Measurements from ENCODE around the gene PTPRN.

The PTPRN gene

GRCh38 chr2:219285894-219286425 lies 23.2 kb downstream of the PTPRN start:
- CTCF ChIA-PET = interaction anchor here (1.0 to 16.0 kb wide), 6 partner anchors 5 to 306 kb away, joined by 3 to 336 read pairs (median 12); partner anchors contain the start of gene DNAJB2
- POLR2A ChIA-PET = interaction anchor here (1.0 kb wide), 1 partner anchor 34 kb away, joined by 8 read pairs; no protein-coding TSS in a partner anchor
- TF ChIP-seq CTCF (IDR thresholded peaks at IDR 0.05; ENCODE audit: control extremely low read depth, extremely low read depth, low read depth, missing control alignments) = no peak
- no peak for DNase-seq (ENCODE audit: extremely low spot score)

- DNase-seq (ENCODE audit: extremely low spot score) = no peak
- ChIA-PET POLR2A (no interaction called here), CTCF (interaction anchor here (1.1 to 16.0 kb wide), 6 partner anchors 6 to 305 kb away, joined by 3 to 336 read pairs (median 12); partner anchors contain the start of gene DNAJB2)
- no peak for TF ChIP-seq CTCF (IDR thresholded peaks at IDR 0.05; ENCODE audit: control extremely low read depth, extremely low read depth, low read depth, missing control alignments)
Measured at GRCh38 chr2:219285373-219285735, 23.8 kb downstream of the PTPRN start.

GRCh38 chr2:219284501-219285372 lies 24.5 kb downstream of the PTPRN start:
- POLR2A ChIA-PET = interaction anchor here (1.0 kb wide), 1 partner anchor 113 kb away, joined by 3 read pairs; no protein-coding TSS in a partner anchor
- TF ChIP-seq CTCF (IDR thresholded peaks at IDR 0.05; ENCODE audit: control extremely low read depth, extremely low read depth, low read depth, missing control alignments) = no peak
- CTCF ChIA-PET = interaction anchor here (1.1 to 16.0 kb wide), 5 partner anchors 6 to 305 kb away, joined by 3 to 336 read pairs (median 4); no protein-coding TSS in a partner anchor
- no peak for DNase-seq (ENCODE audit: extremely low spot score)

- ChIA-PET CTCF (interaction anchor here (0.9 to 16.0 kb wide), 5 partner anchors 8 to 123 kb away, joined by 3 to 336 read pairs (median 6); partner anchors contain the start of gene SLC23A3), POLR2A (interaction anchor here (2.0 kb wide), 1 partner anchor 29 kb away, joined by 8 read pairs; the partner anchor contains the start of gene TUBA4A)
- no peak for TF ChIP-seq CTCF (IDR thresholded peaks at IDR 0.05; ENCODE audit: control extremely low read depth, extremely low read depth, low read depth, missing control alignments)
- no peak for DNase-seq (ENCODE audit: extremely low spot score)
Measured at GRCh38 chr2:219282943-219283581, 26.1 kb downstream of the PTPRN start.

GRCh38 chr2:219282375-219282774 lies 26.8 kb downstream of the PTPRN start:
- TF ChIP-seq CTCF (IDR thresholded peaks at IDR 0.05; ENCODE audit: control extremely low read depth, extremely low read depth, low read depth, missing control alignments) = no peak
- ChIA-PET CTCF (interaction anchor here (1.2 to 16.0 kb wide), 5 partner anchors 9 to 123 kb away, joined by 3 to 336 read pairs (median 6); partner anchors contain the start of gene SLC23A3), POLR2A (interaction anchor here (2.0 to 2.2 kb wide), 2 partner anchors 12 to 28 kb away, joined by 5 to 8 read pairs; partner anchors contain the start of gene TUBA4A)
- no peak for DNase-seq (ENCODE audit: extremely low spot score)

GRCh38 chr2:219281588-219281987 lies 27.6 kb downstream of the PTPRN start:
- DNase-seq (ENCODE audit: extremely low spot score) = no peak
- POLR2A ChIA-PET = interaction anchor here (1.3 to 2.2 kb wide), 3 partner anchors 10 to 27 kb away, joined by 3 to 8 read pairs (median 5); partner anchors contain the start of gene TUBA4A
- CTCF ChIA-PET = interaction anchor here (1.2 to 16.0 kb wide), 7 partner anchors 9 to 122 kb away, joined by 3 to 336 read pairs (median 4); partner anchors contain the start of genes DNPEP and SLC23A3
- TF ChIP-seq CTCF (IDR thresholded peaks at IDR 0.05; ENCODE audit: control extremely low read depth, extremely low read depth, low read depth, missing control alignments) = no peak

Measured in GM10248 (cell line).